Osteoblast (primary cell): ENCODE measurements around the gene TIGD1. TPM values are rescaled to one million over a fixed set of nuclear protein-coding genes. Genes with fewer than 3 reads are reported as not detected.

ENCODE experiments used
- DNase-seq: peaks from one replicate; pipeline ENCODE4 v3.0.0; 2011; ENCODE audit warnings: low spot score, mixed read lengths; ENCODE audit not compliant: insufficient read length; ENCODE audit errors: missing footprints
- H2AFZ ChIP-seq: 2 replicates; pipeline ENCODE4 v1.6.0; 2011; ENCODE audit warnings: mild to moderate bottlenecking, low read length
- H3K27ac ChIP-seq: 2 replicates; pipeline ENCODE4 v1.5.1; 2011; ENCODE audit warnings: mild to moderate bottlenecking, low read depth, low read length, moderate library complexity
- H3K27me3 ChIP-seq: 2 replicates; pipeline ENCODE4 v1.6.0; 2012; ENCODE audit warnings: mild to moderate bottlenecking, control low read depth, inconsistent platforms, low read length, moderate library complexity; ENCODE audit not compliant: insufficient read depth
- H3K36me3 ChIP-seq: 2 replicates; pipeline ENCODE4 v1.5.1; 2011; ENCODE audit warnings: mild to moderate bottlenecking, low read length, control low read depth, moderate library complexity; ENCODE audit not compliant: insufficient read depth
- H3K4me1 ChIP-seq: 2 replicates; pipeline ENCODE4 v1.5.1; 2011; ENCODE audit warnings: mild to moderate bottlenecking, low read length, control low read depth, moderate library complexity; ENCODE audit not compliant: insufficient read depth
- H3K4me2 ChIP-seq: 2 replicates; pipeline ENCODE4 v1.6.0; 2011; ENCODE audit warnings: mild to moderate bottlenecking, low read length; ENCODE audit not compliant: insufficient read depth
- H3K4me3 ChIP-seq: fragments of 200-600 bp; sonication (generic); 3 replicates; pipeline ENCODE4 v1.5.1; 2012; ENCODE audit warnings: mild to moderate bottlenecking, low read length, inconsistent platforms; ENCODE audit not compliant: insufficient read depth
- H3K79me2 ChIP-seq: 2 replicates; pipeline ENCODE4 v1.6.0; 2012; ENCODE audit warnings: mild to moderate bottlenecking, low read length, control low read depth, inconsistent platforms; ENCODE audit not compliant: insufficient read depth
- H3K9me3 ChIP-seq: 2 replicates; pipeline ENCODE4 v1.5.1; 2011; ENCODE audit warnings: low read depth, low read length, control low read depth
- H4K20me1 ChIP-seq: 2 replicates; pipeline ENCODE4 v1.6.0; 2012; ENCODE audit warnings: mild to moderate bottlenecking, low read length, control low read depth; ENCODE audit not compliant: insufficient read depth
- total RNA-seq: library from RNA; depleted of rRNA; stranded (reverse); fragments of >200 nt; gene quantifications from 2 replicates; pipeline ENCODE4 v1.2.3, GENCODE V29; 2012
- TF ChIP-seq, protein P1 (sequence below): IDR thresholded peaks from 2 replicates; pipeline ENCODE4 v1.5.1; 2011; ENCODE audit warnings: mild to moderate bottlenecking, low read depth, low read length, moderate library complexity; ENCODE audit errors: extremely low read depth

TIGD1 gene
- total RNA-seq, 1 donor, result 5.8 TPM

DNA sequence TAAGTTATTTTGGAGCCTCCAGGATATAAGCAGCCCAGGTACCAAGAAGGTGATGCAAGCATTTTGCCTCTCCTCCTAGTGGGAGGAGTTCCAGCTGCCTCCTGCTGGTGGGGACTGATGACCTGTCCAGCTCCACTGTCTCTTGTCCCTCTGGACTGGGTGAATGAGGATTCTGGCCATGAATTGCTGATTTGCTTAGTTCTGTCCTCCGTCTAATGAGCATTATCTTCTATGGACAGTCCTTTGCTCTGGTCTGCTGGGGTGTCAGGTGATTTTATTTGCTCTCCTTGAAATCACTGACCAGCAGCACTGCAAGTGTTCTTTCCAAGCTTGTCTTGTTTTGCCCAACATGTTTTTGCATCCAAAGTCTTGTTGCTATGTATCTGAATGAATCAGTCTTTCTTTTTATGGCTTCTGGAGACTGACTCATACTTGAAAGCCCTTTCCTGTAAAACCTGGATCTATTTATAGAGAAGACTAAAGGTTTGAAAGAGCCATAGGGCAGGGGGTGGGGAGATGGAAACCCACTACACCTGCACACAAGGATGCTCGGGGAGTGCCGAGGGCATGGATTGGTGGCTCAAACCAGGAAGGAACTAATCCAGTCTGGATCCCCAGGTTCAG lies 42.5 kb upstream of the TIGD1 start:
- no peaks in the 10 kb centered on the region for H3K27me3 ChIP-seq
- no peaks in the 10 kb centered on the region for H3K9me3 ChIP-seq
- peak overlapping the region; percentile 51 for H3K27ac ChIP-seq
- H3K36me3 ChIP-seq, result no peaks in the 10 kb centered on the region
- peak overlapping the region; percentile 48 for H3K4me2 ChIP-seq
- no peak overlapping the region for H3K4me3 ChIP-seq
- TF ChIP-seq, protein P1, sequence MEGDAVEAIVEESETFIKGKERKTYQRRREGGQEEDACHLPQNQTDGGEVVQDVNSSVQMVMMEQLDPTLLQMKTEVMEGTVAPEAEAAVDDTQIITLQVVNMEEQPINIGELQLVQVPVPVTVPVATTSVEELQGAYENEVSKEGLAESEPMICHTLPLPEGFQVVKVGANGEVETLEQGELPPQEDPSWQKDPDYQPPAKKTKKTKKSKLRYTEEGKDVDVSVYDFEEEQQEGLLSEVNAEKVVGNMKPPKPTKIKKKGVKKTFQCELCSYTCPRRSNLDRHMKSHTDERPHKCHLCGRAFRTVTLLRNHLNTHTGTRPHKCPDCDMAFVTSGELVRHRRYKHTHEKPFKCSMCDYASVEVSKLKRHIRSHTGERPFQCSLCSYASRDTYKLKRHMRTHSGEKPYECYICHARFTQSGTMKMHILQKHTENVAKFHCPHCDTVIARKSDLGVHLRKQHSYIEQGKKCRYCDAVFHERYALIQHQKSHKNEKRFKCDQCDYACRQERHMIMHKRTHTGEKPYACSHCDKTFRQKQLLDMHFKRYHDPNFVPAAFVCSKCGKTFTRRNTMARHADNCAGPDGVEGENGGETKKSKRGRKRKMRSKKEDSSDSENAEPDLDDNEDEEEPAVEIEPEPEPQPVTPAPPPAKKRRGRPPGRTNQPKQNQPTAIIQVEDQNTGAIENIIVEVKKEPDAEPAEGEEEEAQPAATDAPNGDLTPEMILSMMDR, result peak; percentile 13
- H3K79me2 ChIP-seq, result no peaks in the 10 kb centered on the region
- peak overlapping the region; percentile 36 for H2AFZ ChIP-seq
- no peaks in the 10 kb centered on the region for H4K20me1 ChIP-seq
- peaks cover 17% of the 10 kb centered on the region for H3K4me1 ChIP-seq
- DNase-seq, result peak; percentile 94

DNA sequence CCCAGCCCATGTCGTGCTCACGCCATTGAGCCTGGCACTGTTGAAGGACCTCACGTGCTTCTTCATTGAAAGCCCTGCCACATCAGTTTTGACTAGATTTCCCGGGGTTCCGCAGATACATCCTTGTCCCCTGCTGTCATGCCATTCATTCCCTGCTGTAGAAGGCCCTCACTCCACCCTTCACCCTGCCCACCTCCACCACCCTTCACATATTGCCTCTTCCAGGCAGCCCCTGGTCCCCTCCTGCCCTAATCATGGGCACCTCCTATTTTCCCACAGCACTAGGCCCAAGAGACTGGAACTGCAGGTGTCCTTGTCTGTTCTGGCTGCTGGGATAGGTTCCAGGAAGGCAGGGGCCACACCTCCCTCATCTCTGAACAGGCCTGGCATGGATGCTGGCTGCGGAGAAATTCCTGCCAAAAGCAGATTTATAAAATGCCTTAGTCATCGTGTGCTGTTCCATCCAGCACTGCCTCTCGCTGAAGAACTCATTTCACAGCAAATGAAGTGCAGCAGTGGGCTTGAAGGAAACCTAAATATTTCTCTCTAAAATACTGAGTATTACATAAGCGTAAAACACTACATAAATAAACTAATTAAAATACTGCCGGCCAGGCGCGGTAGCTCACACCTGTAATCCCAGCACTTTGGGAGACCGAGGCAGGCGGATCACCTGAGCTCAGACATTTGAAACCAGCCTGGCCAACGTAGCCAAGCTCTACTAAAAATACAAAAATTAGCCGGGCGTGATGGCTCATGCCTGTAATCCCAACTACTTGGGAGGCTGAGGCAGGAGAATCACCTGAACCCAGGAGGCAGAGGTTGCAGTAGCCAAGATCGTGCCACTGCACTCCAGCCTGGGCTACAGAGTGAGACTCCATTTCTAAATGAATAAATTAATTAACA lies 38.6 kb upstream of the TIGD1 start:
- Histone ChIP-seq H3K36me3 (no peaks in the 10 kb centered on the region), H3K4me2 (peak overlapping the region; percentile 49), H2AFZ (no peak overlapping the region), H3K4me1 (peaks cover 17% of the 10 kb centered on the region), H3K9me3 (no peaks in the 10 kb centered on the region), H4K20me1 (no peaks in the 10 kb centered on the region), H3K79me2 (no peaks in the 10 kb centered on the region), H3K27me3 (no peaks in the 10 kb centered on the region), H3K27ac (peak overlapping the region; percentile 37), H3K4me3 (no peak overlapping the region)
- DNase-seq, result peak; percentile 93
- TF ChIP-seq, protein P1, result no peak

DNA sequence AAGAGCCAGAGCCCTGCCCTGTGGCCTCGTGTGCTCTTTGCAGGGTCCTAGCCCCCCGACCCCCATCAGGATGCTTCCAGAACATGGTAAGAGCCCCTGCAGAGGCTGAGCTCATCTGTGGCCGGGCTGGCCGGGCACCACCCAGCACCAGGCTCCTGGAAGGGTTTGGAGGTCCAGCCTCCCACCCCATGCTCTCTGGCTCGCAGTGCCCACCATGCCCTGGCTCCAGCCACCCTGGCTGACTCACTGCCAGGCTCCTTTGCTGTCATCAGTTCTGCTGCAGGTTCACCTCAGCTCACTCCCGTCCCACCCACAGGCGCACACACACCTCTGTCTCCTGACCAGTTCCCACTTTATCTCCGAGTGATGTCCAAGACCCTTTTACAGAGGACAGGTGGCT lies 37.7 kb upstream of the TIGD1 start:
- TF ChIP-seq, protein P1, result no peak
- Histone ChIP-seq H3K79me2 (no peaks in the 10 kb centered on the region), H3K27ac (no peak overlapping the region), H3K4me1 (peaks cover 13% of the 10 kb centered on the region), H3K4me3 (no peak overlapping the region), H4K20me1 (no peaks in the 10 kb centered on the region), H3K4me2 (no peak overlapping the region), H2AFZ (no peak overlapping the region), H3K36me3 (no peaks in the 10 kb centered on the region), H3K27me3 (no peaks in the 10 kb centered on the region), H3K9me3 (no peaks in the 10 kb centered on the region)
- DNase-seq, result no peak

DNA sequence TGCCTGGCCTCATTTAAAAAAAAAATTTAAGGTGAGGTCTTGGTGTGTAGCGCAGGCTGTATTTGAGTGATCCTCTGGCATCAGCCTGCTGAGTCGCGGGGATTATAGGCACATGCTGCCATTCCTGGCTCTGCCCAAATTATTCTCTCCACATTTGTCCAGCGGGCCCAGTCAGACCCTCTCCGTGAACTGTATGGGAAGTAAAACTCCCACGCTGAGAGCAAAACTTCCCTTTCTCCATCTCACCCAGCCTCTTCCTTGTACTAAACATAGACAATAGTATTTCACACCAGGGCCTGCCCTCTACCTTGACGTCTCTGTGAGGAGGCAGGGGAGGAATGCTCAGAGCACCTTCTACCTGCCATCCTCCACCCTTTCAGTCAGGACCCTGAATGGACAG lies 37.2 kb upstream of the TIGD1 start:
- Histone ChIP-seq H3K4me1 (peaks cover 8% of the 10 kb centered on the region), H3K36me3 (no peaks in the 10 kb centered on the region), H3K4me3 (no peak overlapping the region), H3K27ac (no peak overlapping the region), H3K9me3 (no peaks in the 10 kb centered on the region), H4K20me1 (no peaks in the 10 kb centered on the region), H3K4me2 (no peak overlapping the region), H2AFZ (no peak overlapping the region), H3K79me2 (no peaks in the 10 kb centered on the region), H3K27me3 (no peaks in the 10 kb centered on the region)
- TF ChIP-seq, protein P1, result no peak
- no peak for DNase-seq
